ENCODE results near the gene NCOR1.
"Not testable (repeated sequence)": the region's sequence is repeated elsewhere in the genome, so short reads cannot be mapped to it uniquely, and the experiment has no call there.

The NCOR1 gene

DNA sequence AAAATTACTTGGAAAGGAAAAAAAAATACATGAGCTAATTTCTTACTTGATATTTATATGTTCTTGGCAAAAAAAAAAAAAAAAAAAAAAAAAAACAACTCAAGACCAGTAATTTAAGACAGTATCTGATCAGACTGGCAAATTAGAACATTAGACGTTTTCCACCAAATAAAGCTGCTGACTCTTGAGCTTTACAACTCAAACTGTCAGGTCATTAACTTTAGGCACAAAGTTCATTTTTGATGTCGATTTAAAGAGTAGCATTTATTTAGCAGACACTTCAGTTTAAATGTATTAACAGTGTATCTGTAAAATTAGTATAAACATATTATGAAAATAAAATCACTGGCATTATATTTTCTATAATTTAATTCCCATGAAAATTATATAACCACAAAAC, 66.7 kb downstream of the NCOR1 start:
- DNase-seq (ENCODE audit: low read depth), result no peak

GRCh38 chr17:16145319-16145890, 69.9 kb downstream of the NCOR1 start:
- DNase-seq (ENCODE audit: low read depth), result not testable (repeated sequence)

DNA sequence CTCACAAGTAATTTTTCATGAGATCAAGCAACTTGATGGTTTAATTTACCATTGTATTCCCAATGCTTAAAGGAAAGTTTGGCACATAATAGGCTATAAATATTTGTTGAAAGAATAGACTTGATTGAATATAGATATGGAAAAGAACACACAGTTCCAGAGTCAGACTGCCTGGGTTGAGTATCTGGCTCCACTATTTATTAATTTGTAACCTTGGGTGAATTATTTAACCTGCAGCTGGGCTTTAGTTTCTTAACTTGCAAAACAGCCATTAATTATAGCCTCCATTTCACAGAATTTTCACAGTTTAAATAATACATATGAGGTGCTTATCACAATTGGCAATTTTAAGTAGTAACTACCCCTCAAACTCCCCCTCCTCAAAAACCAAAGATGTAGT, 73.6 kb downstream of the NCOR1 start:
- no peak for DNase-seq (ENCODE audit: low read depth)

DNA sequence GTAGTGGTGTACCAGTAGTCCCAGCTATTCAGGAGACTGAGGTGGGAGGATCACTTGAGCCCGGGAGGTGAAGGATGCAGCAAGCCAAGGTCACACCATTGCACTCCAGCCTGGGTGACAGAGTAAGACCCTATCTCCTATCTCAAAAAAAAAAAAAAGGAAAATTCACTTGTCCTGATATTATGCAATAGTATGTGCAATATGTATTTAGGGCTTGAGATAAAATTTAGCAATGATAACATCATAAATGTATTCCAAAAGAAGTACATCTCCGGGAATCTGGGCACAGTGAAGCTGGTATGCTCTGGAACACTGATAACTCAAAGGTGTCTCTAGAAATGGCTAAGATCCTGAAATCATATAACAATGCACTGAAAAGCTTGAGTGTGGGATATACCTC, 74.5 kb downstream of the NCOR1 start:
- DNase-seq (ENCODE audit: low read depth), result no peak

DNA sequence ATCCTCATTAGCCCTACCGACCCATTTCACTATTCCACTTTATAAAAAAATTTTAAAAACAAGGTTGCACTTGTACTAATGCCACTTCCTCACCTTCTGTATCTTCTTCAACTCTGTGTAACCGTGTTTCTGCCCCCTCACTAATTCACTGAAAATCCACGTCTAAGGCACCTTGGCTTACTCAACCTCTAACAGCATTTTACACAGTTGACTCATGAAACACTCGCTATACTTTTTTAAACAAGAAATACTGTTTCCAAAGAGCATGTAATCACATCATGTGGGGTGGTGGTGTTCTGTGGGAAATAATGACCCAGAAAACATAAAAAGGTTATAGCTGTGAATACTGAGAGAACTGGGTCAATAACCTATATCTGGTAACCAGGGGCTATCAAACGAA, 79.9 kb downstream of the NCOR1 start:
- DNase-seq (ENCODE audit: low read depth), result no peak

- no peak for DNase-seq (ENCODE audit: low read depth)
These were observed 83.7 kb downstream of the NCOR1 start for GRCh38 chr17:16131593-16131992.

- no peak for DNase-seq (ENCODE audit: low read depth)
These were observed 85.7 kb downstream of the NCOR1 start for GRCh38 chr17:16129441-16130205.

GRCh38 chr17:16123531-16123930, 91.8 kb downstream of the NCOR1 start:
- DNase-seq (ENCODE audit: low read depth), result no peak

DNA sequence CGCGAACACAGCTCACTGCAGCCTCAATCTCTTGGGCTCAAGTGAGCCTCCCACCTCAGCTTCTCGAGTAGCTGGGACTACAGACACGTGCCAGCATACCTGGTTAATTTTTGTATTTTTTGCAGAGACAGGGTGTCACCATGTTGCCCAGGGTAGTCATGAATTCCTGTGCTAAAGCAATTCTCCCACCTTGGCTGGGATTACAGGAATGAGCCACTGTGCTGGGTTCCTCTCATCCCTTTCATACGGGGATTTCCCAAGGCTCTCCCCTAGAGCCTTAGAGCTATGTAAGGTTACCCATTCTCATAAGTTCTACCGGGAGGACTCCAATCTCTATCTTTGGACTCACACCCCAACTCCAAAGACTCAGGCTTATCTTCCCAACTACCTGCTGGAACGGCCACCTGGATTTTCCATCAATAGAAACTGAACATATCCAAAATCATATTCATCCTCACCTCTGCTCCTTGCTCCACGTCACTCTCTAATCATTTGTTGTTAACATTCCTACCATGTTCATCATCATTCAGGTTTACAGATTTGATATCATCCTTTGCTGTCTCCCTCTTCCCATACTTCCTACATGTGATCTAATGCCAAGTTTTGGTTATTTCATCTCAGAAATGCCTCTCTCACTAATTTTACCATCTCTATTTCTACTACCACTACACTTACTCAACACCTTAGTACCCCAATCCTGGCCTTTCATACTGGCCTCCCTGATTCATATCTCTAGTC, 92.5 kb downstream of the NCOR1 start:
- DNase-seq (ENCODE audit: low read depth), result no peak

GRCh38 chr17:16121915-16122314, 93.4 kb downstream of the NCOR1 start:
- no peak for DNase-seq (ENCODE audit: low read depth)

DNA sequence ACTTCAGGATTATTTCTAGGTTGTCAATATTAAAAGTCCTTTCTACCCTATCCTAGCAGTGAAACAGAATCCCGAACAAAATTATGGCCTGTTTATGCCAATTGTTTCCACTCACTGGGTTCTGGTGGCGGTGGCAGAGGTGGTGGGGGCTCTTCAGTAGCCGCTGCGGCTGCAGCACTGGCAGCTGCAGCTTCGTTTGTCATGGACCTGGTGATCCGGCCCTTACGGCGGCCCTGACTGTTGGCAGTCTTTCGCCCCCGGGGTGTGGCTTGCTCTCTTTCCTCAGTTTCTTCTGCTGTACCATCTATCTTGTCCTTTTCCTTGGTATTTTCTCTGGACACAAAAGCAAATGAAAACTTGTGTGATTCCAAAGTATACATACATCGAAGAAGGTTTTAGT, 94.4 kb downstream of the NCOR1 start:
- no peak for DNase-seq (ENCODE audit: low read depth)

GRCh38 chr17:16117149-16117548, 98.2 kb downstream of the NCOR1 start:
- no peak for DNase-seq (ENCODE audit: low read depth)

- DNase-seq (ENCODE audit: low read depth), result not testable (repeated sequence)
These were observed 100.1 kb downstream of the NCOR1 start for GRCh38 chr17:16115077-16115698.

GRCh38 chr17:16108871-16109270, 106.5 kb downstream of the NCOR1 start:
- DNase-seq (ENCODE audit: low read depth), result no peak

- DNase-seq (ENCODE audit: low read depth), result no peak
These were observed 106.9 kb downstream of the NCOR1 start for GRCh38 chr17:16108386-16108785.

- no peak for DNase-seq (ENCODE audit: low read depth)
These were observed 108.1 kb downstream of the NCOR1 start for GRCh38 chr17:16107165-16107770.

DNA sequence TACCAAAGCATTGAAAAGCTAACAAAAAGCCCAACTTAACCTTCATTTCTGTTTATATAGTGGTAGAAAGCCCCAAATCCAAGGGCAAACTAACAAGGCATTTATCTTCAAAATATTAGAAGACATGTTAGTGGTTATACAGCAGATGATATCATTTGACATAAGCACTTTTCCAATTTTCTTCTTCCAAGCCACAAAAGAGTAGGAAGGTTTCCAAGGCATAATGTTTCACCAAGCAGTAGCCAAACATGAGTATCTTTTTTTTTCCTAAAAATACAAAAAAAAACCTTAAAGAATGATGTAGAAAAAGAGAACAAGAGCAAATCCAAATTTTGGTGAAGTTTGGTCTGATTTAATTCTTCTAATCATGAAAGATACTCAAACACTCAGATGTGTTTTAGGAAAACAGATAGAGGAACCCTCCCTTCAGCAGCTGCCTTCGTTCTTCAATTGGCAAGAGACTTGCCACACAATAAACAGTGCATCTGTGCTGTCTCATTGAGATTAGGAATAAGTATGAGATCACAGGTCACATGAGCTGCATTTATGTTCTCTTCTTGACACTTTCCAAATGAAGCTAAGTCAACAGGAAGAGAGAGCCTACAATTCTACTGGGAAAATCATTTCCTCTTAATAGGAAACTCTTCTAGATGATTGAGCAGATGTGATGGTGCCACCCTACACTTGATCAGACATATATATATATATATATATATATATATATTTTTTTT, 109.0 kb downstream of the NCOR1 start:
- DNase-seq (ENCODE audit: low read depth), result peak; percentile 19

- no peak for DNase-seq (ENCODE audit: low read depth)
These were observed 111.1 kb downstream of the NCOR1 start for GRCh38 chr17:16104189-16104588.

DNA sequence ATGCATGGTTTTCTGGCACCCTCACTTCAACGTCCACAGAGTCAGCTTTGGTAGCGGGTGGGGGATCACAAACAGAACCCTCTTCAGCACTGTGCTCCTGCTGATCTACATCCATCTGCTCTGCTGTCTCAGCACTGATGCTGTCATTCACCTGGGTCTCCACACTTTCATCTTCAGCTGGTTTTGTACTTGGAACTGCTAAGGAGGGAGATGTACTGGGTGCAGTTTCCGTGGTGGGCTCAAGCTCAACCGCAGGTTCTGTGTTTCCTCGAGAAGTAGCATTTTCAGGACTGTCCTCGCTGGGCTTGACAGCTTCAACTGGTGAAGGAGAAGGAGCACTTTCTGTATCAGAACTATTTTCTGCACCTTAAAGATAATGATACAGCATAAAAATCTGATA, 113.9 kb downstream of the NCOR1 start:
- no peak for DNase-seq (ENCODE audit: low read depth)

DNA sequence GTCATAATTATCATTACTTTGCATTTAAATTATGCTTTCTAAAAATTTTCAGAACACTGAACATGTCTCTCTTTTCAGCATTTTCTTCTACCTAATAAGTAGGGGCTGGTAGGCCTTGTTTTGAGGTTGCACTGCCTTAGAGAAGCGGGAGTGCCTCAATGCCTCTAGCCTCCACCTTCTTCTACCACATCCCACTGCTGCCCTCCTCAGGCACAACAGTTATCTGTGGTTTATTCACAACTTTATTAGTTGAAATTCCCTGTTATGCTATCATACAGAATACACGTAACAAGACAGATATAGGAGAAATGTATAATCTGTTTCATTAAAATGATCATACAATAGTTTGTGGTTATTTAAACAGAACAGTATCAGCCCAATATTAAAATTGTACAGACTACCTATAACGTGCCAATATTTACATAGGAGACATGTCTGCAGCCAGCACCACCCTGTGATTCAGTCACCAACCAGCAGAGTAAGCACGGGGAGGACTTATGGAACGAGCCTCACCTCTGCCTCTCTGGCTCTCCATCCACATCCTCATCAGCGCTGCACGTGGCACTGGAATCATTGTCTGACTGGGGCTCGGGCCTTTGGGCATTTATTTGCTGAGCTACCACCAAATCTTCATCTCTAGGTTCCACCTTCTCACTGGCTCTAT, 114.5 kb downstream of the NCOR1 start:
- no peak for DNase-seq (ENCODE audit: low read depth)

- no peak for DNase-seq (ENCODE audit: low read depth)
These were observed 123.6 kb downstream of the NCOR1 start for GRCh38 chr17:16091773-16092172.

Measured in GM04504 (cell line).